Caco-2 (cell line): ENCODE measurements around the gene C3. TPM values are rescaled to one million over a fixed set of nuclear protein-coding genes. Genes with fewer than 3 reads are reported as not detected.

Experiments used
- BruUV-seq: library from RNA; stranded (reverse); fragments of 400-500 nt; replicated peaks from 2 replicates; lab custom pipeline; 2021; lab: Mats Ljungman, UMichigan
- CTCF ChIA-PET: fragments of 300-600 bp; sonication (Branson Sonifier 250); formaldehyde crosslinking; loops from one replicate; lab custom pipeline; 2022; ENCODE audit warnings: antibody characterized with exemption; lab: Charles Lee
- POLR2A ChIA-PET: fragments of 300-600 bp; sonication (Branson Sonifier 250); formaldehyde crosslinking; loops from one replicate; lab custom pipeline; 2022; ENCODE audit warnings: antibody characterized with exemption; lab: Charles Lee
- DNase-seq, 2 experiments: peaks; one replicate each; pipeline versions ENCODE4 v3.0.0 to v3.0.0-alpha.2; 2020 to 2022
- H3K27me3 ChIP-seq: replicated peaks from 2 replicates; pipeline ENCODE4 v1.6.0; 2011; ENCODE audit warnings: low read length; ENCODE audit not compliant: control insufficient read depth, insufficient read depth
- H3K36me3 ChIP-seq: 2 replicates; pipeline ENCODE4 v1.5.1; 2011; ENCODE audit warnings: low read length; ENCODE audit not compliant: control insufficient read depth, insufficient read depth
- H3K4me1 ChIP-seq: fragments of 250-450 bp; sonication (Bioruptor Pico); 2 replicates; pipeline ENCODE4 v1.5.1; 2020; ENCODE audit warnings: mild to moderate bottlenecking
- H3K4me3 ChIP-seq: 2 replicates; pipeline ENCODE4 v1.5.1; 2011; ENCODE audit warnings: low read depth, mild to moderate bottlenecking, control low read depth, low read length
- H3K9me3 ChIP-seq: fragments of 250-450 bp; sonication (Bioruptor Pico); 2 replicates; pipeline ENCODE4 v1.5.1; 2020; ENCODE audit warnings: mild to moderate bottlenecking, moderate library complexity
- H3K27ac Mint-ChIP-seq: one replicate; pipeline ENCODE4 v1.8.0; 2022; ENCODE audit warnings: mixed read lengths; ENCODE audit not compliant: unreplicated experiment
- H3K27me3 Mint-ChIP-seq: one replicate; pipeline ENCODE4 v1.8.0; 2022; ENCODE audit warnings: mixed read lengths; ENCODE audit not compliant: insufficient read depth, unreplicated experiment
- H3K36me3 Mint-ChIP-seq: one replicate; pipeline ENCODE4 v1.8.0; 2022; ENCODE audit warnings: mild to moderate bottlenecking, mixed read lengths; ENCODE audit not compliant: insufficient read depth, unreplicated experiment
- H3K4me1 Mint-ChIP-seq: one replicate; pipeline ENCODE4 v1.8.0; 2022; ENCODE audit warnings: low read depth, mixed read lengths; ENCODE audit not compliant: unreplicated experiment
- H3K4me3 Mint-ChIP-seq: one replicate; pipeline ENCODE4 v1.8.0; 2022; ENCODE audit warnings: mild to moderate bottlenecking, moderate library complexity, mixed read lengths; ENCODE audit not compliant: unreplicated experiment
- H3K9me3 Mint-ChIP-seq: one replicate; pipeline ENCODE4 v1.8.0; 2022; ENCODE audit warnings: mixed read lengths; ENCODE audit not compliant: unreplicated experiment
- intact Hi-C: fragments of 100-400 bp; cut with micrococcal nuclease; formaldehyde crosslinking; loops from one replicate; pipeline ENCODE4 v1.10.0; 2022; ENCODE audit not compliant: unreplicated experiment
- total RNA-seq: library from RNA; stranded (reverse); gene quantifications from 2 replicates; pipeline ENCODE4 v1.2.3, GENCODE V29; 2022
- TF ChIP-seq, protein P1 (sequence below), 2 experiments: fragments of 200-600 bp in 1 of 2; IDR thresholded peaks; 1 replicate in 1 of 2; 2 replicates in 1 of 2; pipeline versions ENCODE4 v1.5.1 to v1.8.0; 2011 to 2022; ENCODE audit warnings: antibody characterized with exemption in 1 of 2, control low read depth in 1 of 2, inconsistent platforms in 1 of 2, low read depth in 1 of 2, low read length in 1 of 2, mild to moderate bottlenecking in 1 of 2, moderate library complexity in 1 of 2; ENCODE audit not compliant: insufficient read depth in 1 of 2, severe bottlenecking in 1 of 2, unreplicated experiment in 1 of 2

The C3 gene
- total RNA-seq, 1 experiment from 2014 or later: 21.7 TPM

- POLR2A ChIA-PET: no interaction called here
- Mint-ChIP-seq H3K9me3 (no peaks in the 10 kb centered on the region), H3K4me3 (no peak overlapping the region), H3K36me3 (no peaks in the 10 kb centered on the region), H3K27me3 (peaks cover 3% of the 10 kb centered on the region), H3K4me1 (no peaks in the 10 kb centered on the region), H3K27ac (no peak overlapping the region)
- BruUV-seq: no TSS peak
- Histone ChIP-seq H3K4me1 (no peaks in the 10 kb centered on the region), H3K9me3 (no peaks in the 10 kb centered on the region), H3K36me3 (no peaks in the 10 kb centered on the region), H3K4me3 (no peak overlapping the region), H3K27me3 (no peaks in the 10 kb centered on the region)
- intact Hi-C loops: no loop called here
- CTCF ChIA-PET: no interaction called here
- DNase-seq: no peak
- TF ChIP-seq, protein P1, sequence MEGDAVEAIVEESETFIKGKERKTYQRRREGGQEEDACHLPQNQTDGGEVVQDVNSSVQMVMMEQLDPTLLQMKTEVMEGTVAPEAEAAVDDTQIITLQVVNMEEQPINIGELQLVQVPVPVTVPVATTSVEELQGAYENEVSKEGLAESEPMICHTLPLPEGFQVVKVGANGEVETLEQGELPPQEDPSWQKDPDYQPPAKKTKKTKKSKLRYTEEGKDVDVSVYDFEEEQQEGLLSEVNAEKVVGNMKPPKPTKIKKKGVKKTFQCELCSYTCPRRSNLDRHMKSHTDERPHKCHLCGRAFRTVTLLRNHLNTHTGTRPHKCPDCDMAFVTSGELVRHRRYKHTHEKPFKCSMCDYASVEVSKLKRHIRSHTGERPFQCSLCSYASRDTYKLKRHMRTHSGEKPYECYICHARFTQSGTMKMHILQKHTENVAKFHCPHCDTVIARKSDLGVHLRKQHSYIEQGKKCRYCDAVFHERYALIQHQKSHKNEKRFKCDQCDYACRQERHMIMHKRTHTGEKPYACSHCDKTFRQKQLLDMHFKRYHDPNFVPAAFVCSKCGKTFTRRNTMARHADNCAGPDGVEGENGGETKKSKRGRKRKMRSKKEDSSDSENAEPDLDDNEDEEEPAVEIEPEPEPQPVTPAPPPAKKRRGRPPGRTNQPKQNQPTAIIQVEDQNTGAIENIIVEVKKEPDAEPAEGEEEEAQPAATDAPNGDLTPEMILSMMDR (IDR thresholded peaks at IDR 0.05; ENCODE audit: insufficient read depth in 1 of 2, low read depth in 1 of 2, low read length in 1 of 2, severe bottlenecking in 1 of 2, unreplicated experiment in 1 of 2): no peak
Measured at GRCh38 chr19:6672693-6673290, 47.7 kb downstream of the C3 start.

DNA sequence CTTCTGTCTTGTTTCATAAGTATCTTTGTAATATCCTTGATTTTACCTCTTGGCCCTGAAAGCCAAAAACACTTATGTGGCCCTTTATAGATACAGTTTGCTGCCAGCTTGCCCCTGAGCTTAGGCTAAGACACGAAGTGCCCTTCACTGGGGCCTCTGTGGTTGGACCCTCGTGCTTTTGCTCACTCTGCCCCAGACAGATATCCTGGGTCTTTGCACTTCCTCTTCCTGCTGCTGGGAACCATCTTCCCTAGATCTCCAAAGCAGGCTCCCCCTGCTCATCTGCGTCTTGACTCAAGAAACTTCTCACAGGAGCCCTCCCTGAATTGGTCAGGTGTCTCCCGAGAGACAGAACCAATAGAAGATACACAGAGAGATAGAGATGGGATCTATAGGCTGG lies 48.5 kb downstream of the C3 start:
- Mint-ChIP-seq H3K9me3 (no peaks in the 10 kb centered on the region), H3K27ac (no peak overlapping the region), H3K27me3 (peaks cover 3% of the 10 kb centered on the region), H3K36me3 (no peaks in the 10 kb centered on the region), H3K4me3 (no peak overlapping the region), H3K4me1 (no peaks in the 10 kb centered on the region)
- Histone ChIP-seq H3K36me3 (no peaks in the 10 kb centered on the region), H3K4me3 (no peak overlapping the region), H3K27me3 (no peaks in the 10 kb centered on the region), H3K4me1 (no peaks in the 10 kb centered on the region), H3K9me3 (no peaks in the 10 kb centered on the region)
- ChIA-PET POLR2A (no interaction called here), CTCF (no interaction called here)
- intact Hi-C loops: no loop called here
- TF ChIP-seq, protein P1 (IDR thresholded peaks at IDR 0.05; ENCODE audit: insufficient read depth in 1 of 2, low read depth in 1 of 2, low read length in 1 of 2, severe bottlenecking in 1 of 2, unreplicated experiment in 1 of 2): no peak
- BruUV-seq: no TSS peak
- DNase-seq: no peak

DNA sequence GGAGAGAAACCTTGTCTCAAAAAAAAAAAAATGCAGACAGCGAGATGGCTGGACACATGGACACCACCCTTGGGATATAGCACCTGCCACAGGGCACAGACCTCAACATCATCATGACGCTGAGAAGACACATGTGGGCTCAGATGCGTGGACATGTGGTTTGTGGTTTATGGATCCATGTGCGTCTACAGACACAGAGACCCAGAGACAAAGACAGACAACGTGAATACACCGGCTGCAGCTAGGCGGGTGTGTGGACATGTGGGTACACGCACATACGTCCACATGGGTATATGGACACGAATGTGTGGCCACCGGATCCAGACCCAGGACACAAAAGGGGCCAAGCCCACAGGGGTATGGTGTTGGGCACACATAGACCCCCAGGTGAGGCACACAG lies 51.8 kb downstream of the C3 start:
- intact Hi-C loops: no loop called here
- Mint-ChIP-seq H3K27ac (no peak overlapping the region), H3K4me3 (no peak overlapping the region), H3K27me3 (no peaks in the 10 kb centered on the region), H3K9me3 (no peaks in the 10 kb centered on the region), H3K36me3 (no peaks in the 10 kb centered on the region), H3K4me1 (no peaks in the 10 kb centered on the region)
- BruUV-seq: no TSS peak
- ChIA-PET POLR2A (no interaction called here), CTCF (no interaction called here)
- Histone ChIP-seq H3K4me3 (no peak overlapping the region), H3K27me3 (no peaks in the 10 kb centered on the region), H3K36me3 (no peaks in the 10 kb centered on the region), H3K9me3 (no peaks in the 10 kb centered on the region), H3K4me1 (no peaks in the 10 kb centered on the region)
- TF ChIP-seq, protein P1 (IDR thresholded peaks at IDR 0.05; ENCODE audit: insufficient read depth in 1 of 2, low read depth in 1 of 2, low read length in 1 of 2, severe bottlenecking in 1 of 2, unreplicated experiment in 1 of 2): no peak
- DNase-seq: no peak
